K562 treated with DMSO at 1 percent for 24 hours (cell line): ENCODE measurements around the gene ENTPD1. TPM values are rescaled to one million over a fixed set of nuclear protein-coding genes. Genes with fewer than 3 reads are reported as not detected.

ENCODE experiments used
- total RNA-seq: library from RNA; unstranded; fragments of 300-600 nt; gene quantifications from 2 replicates; pipeline ENCODE4 v1.2.3, GENCODE V29; 2022; ENCODE audit warnings: low read depth; ENCODE audit not compliant: insufficient read depth

Gene ENTPD1, protein sequence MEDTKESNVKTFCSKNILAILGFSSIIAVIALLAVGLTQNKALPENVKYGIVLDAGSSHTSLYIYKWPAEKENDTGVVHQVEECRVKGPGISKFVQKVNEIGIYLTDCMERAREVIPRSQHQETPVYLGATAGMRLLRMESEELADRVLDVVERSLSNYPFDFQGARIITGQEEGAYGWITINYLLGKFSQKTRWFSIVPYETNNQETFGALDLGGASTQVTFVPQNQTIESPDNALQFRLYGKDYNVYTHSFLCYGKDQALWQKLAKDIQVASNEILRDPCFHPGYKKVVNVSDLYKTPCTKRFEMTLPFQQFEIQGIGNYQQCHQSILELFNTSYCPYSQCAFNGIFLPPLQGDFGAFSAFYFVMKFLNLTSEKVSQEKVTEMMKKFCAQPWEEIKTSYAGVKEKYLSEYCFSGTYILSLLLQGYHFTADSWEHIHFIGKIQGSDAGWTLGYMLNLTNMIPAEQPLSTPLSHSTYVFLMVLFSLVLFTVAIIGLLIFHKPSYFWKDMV
- total RNA-seq, result 1.7 and 2.3 TPM in 2 replicates

DNA sequence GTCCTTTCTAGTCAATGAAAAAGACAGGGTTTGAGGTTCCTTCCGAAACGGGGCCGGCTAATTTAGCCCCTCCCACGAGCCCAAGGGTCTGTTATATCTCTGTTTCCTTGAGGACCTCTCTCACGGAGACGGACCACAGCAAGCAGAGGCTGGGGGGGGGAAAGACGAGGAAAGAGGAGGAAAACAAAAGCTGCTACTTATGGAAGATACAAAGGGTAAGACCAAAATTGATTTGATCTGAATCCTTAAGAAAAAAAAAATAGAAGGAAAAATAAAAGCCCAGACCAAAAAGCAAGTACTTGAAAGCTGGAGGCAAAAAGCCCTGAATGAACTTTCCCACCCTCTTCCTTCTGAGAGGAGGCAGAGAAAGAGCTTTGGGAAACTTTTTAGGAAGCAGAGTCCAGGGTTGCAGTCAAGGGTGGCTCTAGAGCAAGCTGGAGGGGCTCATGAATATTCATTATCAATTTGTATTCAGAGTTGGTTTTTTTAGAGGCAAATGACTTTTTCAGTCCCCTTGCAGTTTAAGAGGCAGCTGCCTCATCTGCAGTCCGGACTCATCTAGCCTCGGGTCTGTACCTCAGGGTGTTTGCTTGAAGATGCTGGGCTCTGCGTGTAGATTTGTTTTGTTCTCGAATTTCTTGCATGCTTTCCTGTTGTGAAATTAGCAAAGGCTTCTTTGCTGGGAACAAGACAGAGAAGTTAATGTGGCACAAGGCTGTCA, at the start of gene ENTPD1:
TSS of gene ENTPD1 (plus strand) at position 123 of the 721 bp plus-strand sequence. CDS start at position 200, 77 bp downstream.

DNA sequence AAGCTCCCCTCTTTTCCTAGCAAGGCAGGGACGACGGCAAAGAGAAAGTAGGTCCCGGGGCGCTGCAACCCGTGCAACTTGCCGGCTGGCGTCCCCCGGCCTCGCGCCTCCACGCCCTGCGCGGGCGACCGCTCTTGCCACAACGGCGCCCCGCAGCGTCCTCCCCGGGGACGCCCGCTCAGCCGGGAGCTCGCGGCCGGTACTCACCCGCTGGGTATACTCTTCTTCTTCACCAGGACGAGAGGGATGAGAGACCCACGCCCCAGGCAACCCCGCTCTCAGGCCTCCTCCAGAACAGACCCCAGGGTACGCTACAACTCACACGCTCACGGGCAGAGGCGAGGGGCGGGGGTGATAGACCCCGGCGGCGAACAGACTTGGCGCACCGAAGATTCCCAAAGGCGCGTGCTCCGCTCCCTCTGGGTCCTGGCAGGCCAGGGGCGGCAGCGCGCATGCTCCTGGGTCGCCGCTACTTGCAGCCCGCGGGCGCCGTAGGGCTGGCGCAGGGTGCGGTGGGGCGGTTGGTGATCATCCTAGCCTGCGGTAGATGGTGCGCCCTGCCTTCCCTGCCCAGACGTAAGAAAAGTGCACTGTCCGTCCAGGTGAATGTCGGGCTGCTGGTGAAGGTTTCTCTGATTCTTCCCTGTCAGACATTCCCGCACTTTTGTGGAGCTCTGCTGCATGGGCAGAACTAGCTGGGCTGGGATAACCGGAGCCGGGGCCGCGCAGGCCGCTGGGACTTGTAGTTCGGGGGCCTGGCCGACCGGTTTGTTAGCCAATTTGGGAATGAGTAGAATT, 151.7 kb downstream of the ENTPD1 start, which contains the start of gene CC2D2B:
TSS of gene CC2D2B (plus strand) at position 520 of the 798 bp plus-strand sequence. CDS start 3,349 bp downstream, outside the sequence.

Other genes with a start within 250 kb of the ENTPD1 start
- 8.7 and 9.1 TPM in 2 replicates for gene SORBS1, start 194.8 kb upstream of the ENTPD1 start, total RNA-seq
- gene ALDH18A1, start 99.5 kb upstream of the ENTPD1 start, total RNA-seq, result 22.0 and 25.4 TPM in 2 replicates
- gene TCTN3, start 62.2 kb upstream of the ENTPD1 start, total RNA-seq, result 10.2 and 10.7 TPM in 2 replicates
- 0.09 TPM in 1 of 2 replicates, not detected in the other for gene CC2D2B, start 151.8 kb downstream of the ENTPD1 start, total RNA-seq